ENCODE data around the gene SALL2. TPM values are rescaled to one million over a fixed set of nuclear protein-coding genes. Genes with fewer than 3 reads are reported as not detected.
A peak's percentile ranks its signal among the peaks of the same experiment; 100 is the strongest.

Gene SALL2
- total and polyA plus RNA-seq, 12 donors = 3.2 to 20.6 (median 6.9) TPM

DNA sequence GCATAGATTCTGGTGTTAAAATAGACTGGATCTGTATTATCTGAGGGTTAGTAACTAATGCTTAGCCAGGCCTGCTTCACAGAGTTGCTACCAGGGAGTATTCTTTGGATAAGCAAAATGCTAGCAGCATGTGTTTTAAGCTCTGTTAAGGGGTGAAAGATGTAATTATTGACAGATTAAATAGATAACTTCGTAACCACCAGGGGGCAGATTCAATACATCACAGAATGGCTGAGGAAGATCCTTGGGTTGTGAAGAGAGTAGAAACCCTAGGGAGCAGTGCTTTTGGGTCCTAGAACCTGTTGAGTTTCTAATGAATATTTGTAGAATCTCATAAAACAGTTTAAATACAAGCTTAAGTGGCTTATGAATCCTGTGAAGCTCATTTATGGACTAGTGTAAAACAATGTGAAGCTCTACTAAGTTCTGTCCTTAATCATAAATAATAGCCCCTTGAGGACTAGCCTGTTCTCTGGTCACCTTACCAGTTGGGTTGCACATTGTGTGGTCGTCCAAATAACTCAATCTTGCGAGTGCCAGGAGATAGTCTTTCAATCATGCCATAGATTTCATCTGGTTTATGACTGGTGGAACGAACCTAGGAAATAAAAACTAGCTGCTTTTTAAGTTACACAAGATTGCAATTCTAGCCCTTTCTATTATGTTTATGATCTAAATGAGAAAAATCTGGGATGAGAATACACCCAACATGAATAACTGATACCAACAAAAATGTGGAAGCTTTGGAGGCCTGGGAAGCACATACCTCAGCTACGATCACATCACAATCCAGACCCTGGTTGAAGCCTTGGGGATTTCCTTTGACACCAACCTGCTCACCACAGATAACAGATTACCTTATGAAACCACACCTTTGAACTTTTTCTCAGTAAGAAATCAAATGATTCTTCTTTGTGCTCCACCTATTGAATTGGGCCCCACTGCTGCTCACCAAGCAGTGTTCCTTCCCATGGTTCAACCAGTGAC, 27.3 kb downstream of the SALL2 start:
- Histone ChIP-seq H3K36me3 (replicated peaks in 1 of 2) (peaks cover 0 to 86% of the 10 kb centered on the region in 2 donors), H3K4me1 (replicated peaks in 1 of 2) (no peaks in the 10 kb centered on the region), H3K4me3 (no peak overlapping the region), H3K27me3 (no peaks in the 10 kb centered on the region), H3K27ac (no peak overlapping the region), H3K9me3 (replicated peaks in 1 of 3) (no peaks in the 10 kb centered on the region)
- no peak for TF ChIP-seq POLR2A (IDR thresholded peaks at IDR 0.05)
- TF ChIP-seq, protein P1, sequence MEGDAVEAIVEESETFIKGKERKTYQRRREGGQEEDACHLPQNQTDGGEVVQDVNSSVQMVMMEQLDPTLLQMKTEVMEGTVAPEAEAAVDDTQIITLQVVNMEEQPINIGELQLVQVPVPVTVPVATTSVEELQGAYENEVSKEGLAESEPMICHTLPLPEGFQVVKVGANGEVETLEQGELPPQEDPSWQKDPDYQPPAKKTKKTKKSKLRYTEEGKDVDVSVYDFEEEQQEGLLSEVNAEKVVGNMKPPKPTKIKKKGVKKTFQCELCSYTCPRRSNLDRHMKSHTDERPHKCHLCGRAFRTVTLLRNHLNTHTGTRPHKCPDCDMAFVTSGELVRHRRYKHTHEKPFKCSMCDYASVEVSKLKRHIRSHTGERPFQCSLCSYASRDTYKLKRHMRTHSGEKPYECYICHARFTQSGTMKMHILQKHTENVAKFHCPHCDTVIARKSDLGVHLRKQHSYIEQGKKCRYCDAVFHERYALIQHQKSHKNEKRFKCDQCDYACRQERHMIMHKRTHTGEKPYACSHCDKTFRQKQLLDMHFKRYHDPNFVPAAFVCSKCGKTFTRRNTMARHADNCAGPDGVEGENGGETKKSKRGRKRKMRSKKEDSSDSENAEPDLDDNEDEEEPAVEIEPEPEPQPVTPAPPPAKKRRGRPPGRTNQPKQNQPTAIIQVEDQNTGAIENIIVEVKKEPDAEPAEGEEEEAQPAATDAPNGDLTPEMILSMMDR (IDR thresholded peaks at IDR 0.05) = peak; percentile 31 to 60 (median 51)
- WGBS, 4 donors = 51 to 64% (median 60%) methylated on average over 5 of the region's 5 CpGs
- peak in 2 of 7 donors; percentile 20 to 27 for DNase-seq
- intact Hi-C loops (cut with DNase I) = loop anchor here (5.0 to 10.0 kb wide), 2 partner anchors 56 to 58 kb away; no protein-coding TSS in a partner anchor

DNA sequence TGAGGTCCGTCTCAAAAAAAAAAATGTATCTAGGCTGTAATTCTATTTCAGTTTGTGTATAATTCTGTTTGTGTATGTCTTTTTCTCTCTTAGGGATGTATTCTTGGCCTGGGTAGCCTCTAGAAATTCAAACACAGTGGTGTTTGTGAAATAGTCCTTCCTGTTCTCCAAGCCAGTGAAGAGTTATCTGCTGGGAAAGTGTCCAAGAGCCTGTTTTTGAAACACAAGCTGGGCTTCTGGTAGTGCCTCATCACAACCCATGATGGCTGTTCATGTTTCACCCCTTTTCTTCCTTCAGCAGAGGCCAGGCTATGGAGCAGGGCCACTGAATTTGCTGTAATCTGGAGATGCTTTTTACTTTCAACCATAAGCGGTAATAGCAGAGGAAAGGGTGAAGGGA, 29.7 kb downstream of the SALL2 start:
- Histone ChIP-seq H3K27me3 (no peaks in the 10 kb centered on the region), H3K27ac (no peak overlapping the region), H3K4me3 (no peak overlapping the region), H3K36me3 (replicated peaks in 1 of 2) (peaks cover 0 to 90% of the 10 kb centered on the region in 2 donors), H3K9me3 (replicated peaks in 1 of 3) (no peaks in the 10 kb centered on the region), H3K4me1 (replicated peaks in 1 of 2) (no peaks in the 10 kb centered on the region)
- intact Hi-C loops (cut with DNase I) = loop anchor here (5.0 to 10.0 kb wide), 2 partner anchors 58 to 61 kb away; no protein-coding TSS in a partner anchor
- no peak for DNase-seq
- WGBS, 4 donors = 89 to 95% (median 94%) methylated on average over 2 of the region's 2 CpGs
- TF ChIP-seq, protein P1 (IDR thresholded peaks at IDR 0.05) = no peak
- no peak for TF ChIP-seq POLR2A (IDR thresholded peaks at IDR 0.05)

DNA sequence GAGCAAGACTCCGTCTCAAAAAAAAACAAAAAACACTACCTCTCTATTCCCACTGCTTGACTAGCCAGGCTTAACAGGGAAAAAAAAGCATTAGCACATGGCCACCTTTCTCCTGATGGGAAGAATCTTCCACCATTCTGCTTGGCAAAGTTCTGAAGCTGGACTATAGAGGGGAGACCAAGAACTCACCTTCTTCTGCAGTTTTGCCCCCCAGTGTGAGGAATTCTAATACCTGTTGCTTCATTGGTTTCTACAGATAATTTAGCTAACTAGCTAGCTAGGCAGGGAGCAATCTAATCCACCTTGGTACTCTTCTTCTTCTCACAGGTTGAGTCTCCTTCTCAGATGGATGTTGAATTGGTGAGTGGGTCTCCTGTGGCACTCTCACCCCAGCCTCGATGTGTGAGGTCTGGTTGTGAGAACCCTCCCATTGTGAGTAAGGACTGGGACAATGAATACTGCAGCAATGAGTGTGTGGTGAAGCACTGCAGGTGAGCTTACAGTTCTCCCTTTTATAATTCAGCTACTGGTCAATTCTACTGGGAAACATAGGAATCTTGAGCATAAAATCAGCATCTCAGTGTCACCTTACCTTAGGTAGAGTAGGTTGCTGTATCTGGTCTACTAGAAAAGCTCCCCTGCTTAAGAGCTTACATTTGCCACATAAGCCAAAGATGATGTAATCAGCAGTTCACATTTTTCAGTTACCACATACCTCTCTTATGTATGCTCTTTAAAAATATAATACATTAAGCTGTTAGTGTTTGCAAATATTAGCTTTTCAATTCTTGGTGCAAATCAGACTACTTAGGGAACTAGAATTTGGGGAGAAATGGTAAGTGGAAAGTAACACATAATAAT, 31.0 kb downstream of the SALL2 start:
- peaks cover 0 to 91% of the 10 kb centered on the region in 2 donors for H3K36me3 ChIP-seq (replicated peaks in 1 of 2)
- no peaks in the 10 kb centered on the region for H3K4me1 ChIP-seq (replicated peaks in 1 of 2)
- H3K27me3 ChIP-seq = no peaks in the 10 kb centered on the region
- no peaks in the 10 kb centered on the region for H3K9me3 ChIP-seq (replicated peaks in 1 of 3)
- 62 to 92% (median 67%) methylated on average over 2 of the region's 2 CpGs for WGBS, 4 donors
- H3K4me3 ChIP-seq = no peak overlapping the region
- no peak for DNase-seq
- intact Hi-C loops (cut with DNase I) = loop anchor here (5.0 to 10.0 kb wide), 2 partner anchors 60 to 62 kb away; no protein-coding TSS in a partner anchor
- no peak overlapping the region for H3K27ac ChIP-seq
- TF ChIP-seq, protein P1 (IDR thresholded peaks at IDR 0.05) = no peak
- no peak for TF ChIP-seq POLR2A (IDR thresholded peaks at IDR 0.05)

Data from adrenal gland (tissue), 12 donors.